Ramos (cell line): ENCODE measurements around the gene TSHZ2.
"Not testable (repeated sequence)": the region's sequence is repeated elsewhere in the genome, so short reads cannot be mapped to it uniquely, and the experiment has no call there.

Experiments
- in situ Hi-C: fragments of 300-500 bp; cut with MboI; formaldehyde crosslinking; loops from one replicate; pipeline ENCODE4 v1.14.3; 2022; ENCODE audit warnings: low sequenced_read_pairs; ENCODE audit not compliant: unreplicated experiment

TSHZ2 gene

GRCh38 chr20:53502820-53503219 lies 530.7 kb downstream of the TSHZ2 start:
- in situ Hi-C loops = no loop called here

- in situ Hi-C loops = no loop called here
Measured at GRCh38 chr20:53503517-53503919, 531.4 kb downstream of the TSHZ2 start.

- in situ Hi-C loops = not testable (repeated sequence)
Measured at GRCh38 chr20:53504106-53504505, 531.9 kb downstream of the TSHZ2 start.

GRCh38 chr20:53510262-53510661 lies 538.1 kb downstream of the TSHZ2 start:
- in situ Hi-C loops = no loop called here

GRCh38 chr20:53510704-53511103 lies 538.5 kb downstream of the TSHZ2 start:
- in situ Hi-C loops = no loop called here

- in situ Hi-C loops = no loop called here
Measured at GRCh38 chr20:53512076-53512475, 539.9 kb downstream of the TSHZ2 start.

GRCh38 chr20:53513168-53513488 lies 541.0 kb downstream of the TSHZ2 start:
- in situ Hi-C loops = no loop called here

- in situ Hi-C loops = no loop called here
Measured at GRCh38 chr20:53513489-53514298, 541.5 kb downstream of the TSHZ2 start.

GRCh38 chr20:53515749-53516148 lies 543.6 kb downstream of the TSHZ2 start:
- in situ Hi-C loops = no loop called here

GRCh38 chr20:53517146-53517545 lies 545.0 kb downstream of the TSHZ2 start:
- in situ Hi-C loops = no loop called here

- in situ Hi-C loops = not testable (repeated sequence)
Measured at GRCh38 chr20:53521421-53521820, 549.3 kb downstream of the TSHZ2 start.

GRCh38 chr20:53522026-53522425 lies 549.9 kb downstream of the TSHZ2 start:
- in situ Hi-C loops = no loop called here

GRCh38 chr20:53522696-53523095 lies 550.5 kb downstream of the TSHZ2 start:
- in situ Hi-C loops = no loop called here

- in situ Hi-C loops = not testable (repeated sequence)
Measured at GRCh38 chr20:53523615-53524014, 551.5 kb downstream of the TSHZ2 start.

GRCh38 chr20:53524589-53525312 lies 552.6 kb downstream of the TSHZ2 start:
- in situ Hi-C loops = no loop called here

- in situ Hi-C loops = no loop called here
Measured at GRCh38 chr20:53527196-53527595, 555.0 kb downstream of the TSHZ2 start.

- in situ Hi-C loops = no loop called here
Measured at GRCh38 chr20:53529658-53530057, 557.5 kb downstream of the TSHZ2 start.

GRCh38 chr20:53530440-53530839 lies 558.3 kb downstream of the TSHZ2 start:
- in situ Hi-C loops = no loop called here

GRCh38 chr20:53532654-53533312 lies 560.6 kb downstream of the TSHZ2 start:
- in situ Hi-C loops = not testable (repeated sequence)

GRCh38 chr20:53533500-53533899 lies 561.3 kb downstream of the TSHZ2 start:
- in situ Hi-C loops = no loop called here

- in situ Hi-C loops = no loop called here
Measured at GRCh38 chr20:53534037-53534436, 561.9 kb downstream of the TSHZ2 start.
